K562 (cell line): Measurements from ENCODE around the gene KCNQ4. TPM values are rescaled to one million over a fixed set of nuclear protein-coding genes. Genes with fewer than 3 reads are reported as not detected.

ENCODE experiments used
- ATAC-seq: fragments of 200-7000 bp; cut with Tn5 transposase; 3 replicates; pipeline ENCODE4 v1.9.1; 2020; ENCODE audit warnings: moderate library complexity
- BruUV-seq: library from RNA; stranded (reverse); fragments of 400-500 nt; replicated peaks from 2 replicates; lab custom pipeline; 2021; lab: Mats Ljungman, UMichigan
- CTCF ChIA-PET: fragments of 300-600 bp; formaldehyde crosslinking; extraction: SDS; loops from one replicate; lab custom pipeline; 2021; ENCODE audit warnings: low intra/inter-chr PET ratio; lab: Yijun Ruan, JAX
- POLR2A ChIA-PET: fragments of 300-600, 350-650 bp; sonication (Branson Sonifier 250); formaldehyde crosslinking; extraction: SDS; loops from one replicate; lab custom pipeline; 2021; ENCODE audit warnings: antibody characterized with exemption, inconsistent platforms; lab: Yijun Ruan, JAX
- DNase-seq, 4 experiments: peaks; one replicate each; pipeline versions ENCODE4 v3.0.0 to v3.0.0-alpha.2; 2011 to 2018; ENCODE audit warnings: low spot score in 3 of 4, mixed read lengths in 3 of 4; ENCODE audit errors: extremely low read depth in 1 of 4
- FAIRE-seq: peaks from 2 replicates; lab custom pipeline; 2011; peaks lifted over from hg19 to GRCh38; lab: Jason Lieb, UNC
- H2AFZ ChIP-seq: 2 replicates; pipeline ENCODE4 v1.6.0; 2011; ENCODE audit warnings: low read depth, low read length, control low read depth, inconsistent platforms
- H3K27ac ChIP-seq: fragments of 200-600 bp; 3 replicates; pipeline ENCODE4 v1.8.0; 2011; ENCODE audit warnings: low read depth, mild to moderate bottlenecking, control low read depth, inconsistent platforms, low read length, moderate library complexity, mixed read lengths; ENCODE audit errors: extremely low read depth
- H3K27me3 ChIP-seq, 2 experiments: fragments of 300-600 bp in 1 of 2; 2 replicates in 1 of 2; 3 replicates in 1 of 2; pipeline versions ENCODE4 v1.6.0 to v1.8.0; 2011; ENCODE audit warnings: inconsistent platforms in 2 of 2, low read length in 2 of 2, mild to moderate bottlenecking in 1 of 2, mixed read lengths in 1 of 2, moderate library complexity in 1 of 2; ENCODE audit not compliant: control insufficient read depth in 2 of 2, insufficient read depth in 2 of 2
- H3K36me3 ChIP-seq: fragments of 300-600 bp; 3 replicates; pipeline ENCODE4 v1.8.0; 2011; ENCODE audit warnings: mild to moderate bottlenecking, low read length, inconsistent platforms; ENCODE audit not compliant: control insufficient read depth, insufficient read depth
- H3K4me1 ChIP-seq, 2 experiments: fragments of 200-600 bp in 1 of 2; replicated peaks in 1 of 2; 2 replicates in 1 of 2; 3 replicates in 1 of 2; pipeline versions ENCODE4 v1.5.1 to v1.8.0; 2011; ENCODE audit warnings: inconsistent platforms in 2 of 2, low read length in 2 of 2, mild to moderate bottlenecking in 1 of 2, mixed read lengths in 1 of 2, moderate library complexity in 1 of 2; ENCODE audit not compliant: control insufficient read depth in 2 of 2, insufficient read depth in 2 of 2
- H3K4me2 ChIP-seq: 2 replicates; pipeline ENCODE4 v1.6.1; 2011; ENCODE audit warnings: low read length, control low read depth, inconsistent platforms, mixed read lengths; ENCODE audit not compliant: insufficient read depth
- H3K4me3 ChIP-seq: fragments of 200-600 bp; sonication (generic), shearing (Covaris generic); 2 replicates; pipeline ENCODE4 v1.5.1; 2016; ENCODE audit warnings: control low read depth, inconsistent platforms
- H3K79me2 ChIP-seq: fragments of 200-600 bp; 3 replicates; pipeline ENCODE4 v1.8.0; 2011; ENCODE audit warnings: low read length, inconsistent platforms; ENCODE audit not compliant: control insufficient read depth, insufficient read depth
- H3K9ac ChIP-seq, 2 experiments: 2 replicates each; pipeline versions ENCODE4 v1.6.0 to v1.6.1; 2011; ENCODE audit warnings: low read depth in 2 of 2, low read length in 2 of 2, control low read depth in 1 of 2, inconsistent platforms in 1 of 2, mild to moderate bottlenecking in 1 of 2, mixed read lengths in 1 of 2; ENCODE audit not compliant: insufficient read depth in 1 of 2
- H3K9me1 ChIP-seq: one replicate; pipeline ENCODE4 v1.6.0; 2011; ENCODE audit warnings: inconsistent platforms, mild to moderate bottlenecking, low read length, moderate library complexity; ENCODE audit not compliant: control insufficient read depth, insufficient read depth
- H3K9me3 ChIP-seq: replicated peaks from 2 replicates; pipeline ENCODE4 v1.5.1; 2011; ENCODE audit warnings: low read depth, low read length, inconsistent platforms; ENCODE audit not compliant: control insufficient read depth, insufficient read depth
- H4K20me1 ChIP-seq: replicated peaks from 2 replicates; pipeline ENCODE4 v1.6.1; 2011; ENCODE audit warnings: low read length, inconsistent platforms, mixed read lengths; ENCODE audit not compliant: control insufficient read depth, insufficient read depth
- ATF7 ChIP-seq: fragments of 450-650 bp; IDR thresholded peaks from 2 replicates; pipeline ENCODE4 v1.7.1; 2014; ENCODE audit warnings: mild to moderate bottlenecking, moderate library complexity
- CAMTA2 ChIP-seq: fragments of 250-450 bp; sonication (Bioruptor Pico); conservative IDR thresholded peaks from 2 replicates; pipeline ENCODE4 v1.5.1; 2022
- DIDO1 ChIP-seq: fragments of 450-650 bp; IDR thresholded peaks from 2 replicates; pipeline ENCODE4 v1.6.1; 2016; ENCODE audit warnings: low read depth, missing biosample characterization, missing genetic modification characterization
- FOXA3 ChIP-seq, 2 experiments: fragments of 450-650 bp in 1 of 2; sonication (generic) in 1 of 2; formaldehyde crosslinking; IDR thresholded peaks in 1 of 2; conservative IDR thresholded peaks in 1 of 2; 2 replicates each; pipeline versions ENCODE4 v1.4.0 to v1.8.0; 2020 to 2022; ENCODE audit warnings: mild to moderate bottlenecking in 2 of 2, missing genetic modification reagents in 1 of 2
- FOXJ3 ChIP-seq: sonication (generic); formaldehyde crosslinking; IDR thresholded peaks from 2 replicates; pipeline ENCODE4 v1.4.0; 2020; ENCODE audit warnings: mild to moderate bottlenecking, missing genetic modification reagents
- FUS ChIP-seq: fragments of 200-400 bp; formaldehyde crosslinking; optimal IDR thresholded peaks from 2 replicates; pipeline ENCODE3; 2017; ENCODE audit warnings: low read depth, low read length
- HINFP ChIP-seq: fragments of 450-650 bp; conservative IDR thresholded peaks from 2 replicates; pipeline ENCODE4 v1.6.1; 2016; ENCODE audit warnings: missing genetic modification characterization, low read depth, mild to moderate bottlenecking, control low read depth, missing compliant biosample characterization
- POLR2G ChIP-seq: fragments of 200-400 bp; formaldehyde crosslinking; IDR thresholded peaks from 2 replicates; pipeline ENCODE4 v1.6.1; 2017; ENCODE audit warnings: low read depth, mild to moderate bottlenecking, antibody characterized with exemption, low read length, moderate library complexity
- RHOXF2B ChIP-seq: fragments of 250-450 bp; sonication (Bioruptor Pico); conservative IDR thresholded peaks from 2 replicates; pipeline ENCODE4 v1.5.1; 2021
- U2AF1 ChIP-seq: fragments of 200-400 bp; formaldehyde crosslinking; optimal IDR thresholded peaks from 2 replicates; pipeline ENCODE3; 2017; ENCODE audit warnings: mild to moderate bottlenecking, low read depth, low read length, moderate library complexity
- ZFP30 ChIP-seq: fragments of 250-450 bp; sonication (Bioruptor Pico); IDR thresholded peaks from 2 replicates; pipeline ENCODE4 v1.8.0; 2022; ENCODE audit warnings: moderate library complexity, mild to moderate bottlenecking, inconsistent platforms, borderline replicate concordance
- ZNF140 ChIP-seq: fragments of 250-450 bp; sonication (Bioruptor Pico); IDR thresholded peaks from 2 replicates; pipeline ENCODE4 v1.8.0; 2021; ENCODE audit warnings: moderate library complexity, mild to moderate bottlenecking, inconsistent platforms
- ZNF584 ChIP-seq: fragments of 200-800 bp; sonication (Bioruptor generic); IDR thresholded peaks from 2 replicates; pipeline ENCODE4 v1.6.1; 2016; ENCODE audit warnings: low read depth, mild to moderate bottlenecking, missing genetic modification characterization, missing compliant biosample characterization
- ZNF707 ChIP-seq: fragments of 250-450 bp; sonication (Bioruptor Pico); conservative IDR thresholded peaks from 2 replicates; pipeline ENCODE4 v1.8.0; 2022; ENCODE audit warnings: inconsistent platforms, mild to moderate bottlenecking, moderate library complexity
- WGBS: fragments of 100-300 bp; shearing (Covaris generic); methylation state at CpG from one replicate; pipeline ENCODE4 v1.1.6; 2016; ENCODE audit warnings: low coverage, mixed read lengths; ENCODE audit not compliant: insufficient coverage; ENCODE audit errors: missing lambda C conversion rate; 5-methylcytosine and 5-hydroxymethylcytosine counted together
- in situ Hi-C: fragments of 300-500 bp; cut with MboI; formaldehyde crosslinking; loops from 4 replicates; pipeline ENCODE4 v1.15.0; 2018; ENCODE audit warnings: inconsistent platforms, mixed read lengths
- intact Hi-C: fragments of 100-400 bp; cut with micrococcal nuclease; formaldehyde crosslinking; loops from 2 replicates; pipeline ENCODE4 v1.14.2; 2022
- polyA plus RNA-seq, 8 experiments: library from polyadenylated mRNA; depleted of rRNA in 4 of 8; stranded (reverse) in 5 of 8; unstranded in 3 of 8; fragments of >200 nt; fragmentation: Nextera tagmentation in 2 of 8; fragmentation: Illumina TruSeq in 1 of 8; extraction: Ambion mirVana in 2 of 8; extraction: Trizol in 1 of 8; gene quantifications; 2 replicates each; pipeline versions ENCODE4 v1.2.1 to v1.2.3, GENCODE V29; 2011 to 2014; ENCODE audit warnings: inconsistent platforms in 1 of 8, missing spikeins in 1 of 8
- total RNA-seq, 7 experiments: library from RNA; depleted of rRNA in 6 of 7; stranded (reverse); fragments of >200 nt in 6 of 7; fragmentation: Illumina TruSeq in 2 of 7; extraction: Trizol in 2 of 7; gene quantifications; 2 replicates each; pipeline versions ENCODE4 v1.2.1 to v1.2.3, GENCODE V29; 2011 to 2021; ENCODE audit warnings: low replicate concordance in 1 of 7
- TF ChIP-seq, protein P1 (sequence below): fragments of 250-450 bp; sonication (Bioruptor Pico); IDR thresholded peaks from 2 replicates; pipeline ENCODE4 v1.8.0; 2021; ENCODE audit warnings: borderline replicate concordance, mild to moderate bottlenecking, moderate library complexity; ENCODE audit not compliant: poor library complexity, severe bottlenecking
- TF ChIP-seq, protein P2 (sequence below): fragments of 200-800 bp; sonication (Bioruptor generic); IDR thresholded peaks from 2 replicates; pipeline ENCODE4 v1.6.1; 2017; ENCODE audit warnings: missing genetic modification characterization, missing compliant biosample characterization

KCNQ4 gene
- total and polyA plus RNA-seq, 9 of the 15 experiments (the other 6 are each of a cell fraction or from before 2014, with no cell fraction given) = 0.07 to 4.1 (median 0.79) TPM

GRCh38 chr1:40753142-40753882, 30.3 kb upstream of the KCNQ4 start (continued):
- TF ChIP-seq, protein P1, sequence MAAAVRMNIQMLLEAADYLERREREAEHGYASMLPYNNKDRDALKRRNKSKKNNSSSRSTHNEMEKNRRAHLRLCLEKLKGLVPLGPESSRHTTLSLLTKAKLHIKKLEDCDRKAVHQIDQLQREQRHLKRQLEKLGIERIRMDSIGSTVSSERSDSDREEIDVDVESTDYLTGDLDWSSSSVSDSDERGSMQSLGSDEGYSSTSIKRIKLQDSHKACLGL (CRISPR knock-in tag) = no peak
- no peak for TF ChIP-seq HINFP (tag)

DNA sequence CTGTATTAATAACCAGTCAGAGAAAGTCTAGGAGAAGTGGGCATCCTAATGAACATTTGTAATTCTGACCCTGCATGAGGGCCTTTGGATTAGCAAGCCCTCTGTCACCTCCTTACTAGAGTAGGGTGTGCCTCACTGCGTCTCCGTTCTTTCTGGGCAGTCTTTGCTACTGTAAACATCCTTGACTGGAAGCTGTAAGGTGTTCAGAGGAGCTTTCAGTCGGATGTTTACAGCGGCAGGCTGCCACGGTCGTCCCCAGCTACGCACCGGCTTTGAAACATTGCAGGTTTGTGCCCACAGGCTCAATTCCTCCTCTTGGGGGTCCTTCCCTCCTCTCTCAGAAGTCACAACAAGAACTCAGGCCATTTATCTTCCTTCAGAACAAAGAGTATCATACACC, 29.4 kb upstream of the KCNQ4 start:
- POLR2A ChIA-PET = interaction anchor here (0.5 to 1.6 kb wide), 3 partner anchors 14 to 949 kb away, joined by 3 to 5 read pairs (median 3); partner anchors contain the start of gene NFYC
- TF ChIP-seq ATF7 (no peak), ZFP30 (CRISPR knock-in tag) (no peak), ZNF707 (CRISPR knock-in tag) (no peak), FUS (no peak), ZNF584 (CRISPR knock-in tag) (no peak), FOXA3 (CRISPR knock-in tag; conservative IDR thresholded peaks at IDR 0.05 in 1 of 2, IDR thresholded peaks at IDR 0.05 in 1 of 2) (no peak), U2AF1 (no peak), RHOXF2B (CRISPR knock-in tag) (no peak), POLR2G (no peak), CAMTA2 (no peak), ZNF140 (CRISPR knock-in tag) (no peak), FOXJ3 (CRISPR knock-in tag) (no peak), DIDO1 (no peak)
- TF ChIP-seq, protein P2, sequence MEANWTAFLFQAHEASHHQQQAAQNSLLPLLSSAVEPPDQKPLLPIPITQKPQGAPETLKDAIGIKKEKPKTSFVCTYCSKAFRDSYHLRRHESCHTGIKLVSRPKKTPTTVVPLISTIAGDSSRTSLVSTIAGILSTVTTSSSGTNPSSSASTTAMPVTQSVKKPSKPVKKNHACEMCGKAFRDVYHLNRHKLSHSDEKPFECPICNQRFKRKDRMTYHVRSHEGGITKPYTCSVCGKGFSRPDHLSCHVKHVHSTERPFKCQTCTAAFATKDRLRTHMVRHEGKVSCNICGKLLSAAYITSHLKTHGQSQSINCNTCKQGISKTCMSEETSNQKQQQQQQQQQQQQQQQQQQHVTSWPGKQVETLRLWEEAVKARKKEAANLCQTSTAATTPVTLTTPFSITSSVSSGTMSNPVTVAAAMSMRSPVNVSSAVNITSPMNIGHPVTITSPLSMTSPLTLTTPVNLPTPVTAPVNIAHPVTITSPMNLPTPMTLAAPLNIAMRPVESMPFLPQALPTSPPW (CRISPR knock-in tag) = no peak

More for the DNA sequence above, 29.4 kb upstream of the KCNQ4 start:
- in situ Hi-C loops (no loop called here), intact Hi-C loops (no loop called here)
- H4K20me1 ChIP-seq = no peaks in the 10 kb centered on the region
- H3K27me3 ChIP-seq = no peaks in the 10 kb centered on the region
- H3K36me3 ChIP-seq = peaks cover 94% of the 10 kb centered on the region
- no peak overlapping the region for H3K9ac ChIP-seq
- ATAC-seq = no peak
- H3K79me2 ChIP-seq = no peaks in the 10 kb centered on the region
- no peak overlapping the region for H2AFZ ChIP-seq
- BruUV-seq = no TSS peak
- no peak overlapping the region for H3K27ac ChIP-seq
- no peaks in the 10 kb centered on the region for H3K9me1 ChIP-seq
- no peak for DNase-seq
- CTCF ChIA-PET = interaction anchor here (0.7 kb wide), 1 partner anchor 609 kb away, joined by 3 read pairs; no protein-coding TSS in a partner anchor
- no peak overlapping the region for H3K4me3 ChIP-seq
- no peak for FAIRE-seq
- 93% methylated on average over 8 of the region's 8 CpGs for WGBS
- H3K4me1 ChIP-seq = no peaks in the 10 kb centered on the region
- no peaks in the 10 kb centered on the region for H3K9me3 ChIP-seq
- no peak overlapping the region for H3K4me2 ChIP-seq
